Rectal smooth muscle tissue (tissue), 1 donor: ENCODE results near the gene LSP1.

Experiments used
- H3K27ac ChIP-seq: one replicate; pipeline ENCODE4 v1.7.0; 2013; ENCODE audit warnings: low read depth, low read length, inconsistent platforms
- H3K27me3 ChIP-seq: one replicate; pipeline ENCODE4 v1.7.0; 2013; ENCODE audit warnings: low read length; ENCODE audit not compliant: control insufficient read depth, insufficient read depth
- H3K36me3 ChIP-seq: one replicate; pipeline ENCODE4 v1.7.0; 2013; ENCODE audit warnings: low read length; ENCODE audit not compliant: control insufficient read depth, insufficient read depth
- H3K4me1 ChIP-seq: one replicate; pipeline ENCODE4 v1.7.0; 2013; ENCODE audit warnings: low read length; ENCODE audit not compliant: control insufficient read depth, insufficient read depth
- H3K4me3 ChIP-seq: one replicate; pipeline ENCODE4 v1.7.0; 2013; ENCODE audit warnings: low read length
- H3K9ac ChIP-seq: one replicate; pipeline ENCODE4 v1.7.0; 2013; ENCODE audit warnings: low read length

The LSP1 gene

DNA sequence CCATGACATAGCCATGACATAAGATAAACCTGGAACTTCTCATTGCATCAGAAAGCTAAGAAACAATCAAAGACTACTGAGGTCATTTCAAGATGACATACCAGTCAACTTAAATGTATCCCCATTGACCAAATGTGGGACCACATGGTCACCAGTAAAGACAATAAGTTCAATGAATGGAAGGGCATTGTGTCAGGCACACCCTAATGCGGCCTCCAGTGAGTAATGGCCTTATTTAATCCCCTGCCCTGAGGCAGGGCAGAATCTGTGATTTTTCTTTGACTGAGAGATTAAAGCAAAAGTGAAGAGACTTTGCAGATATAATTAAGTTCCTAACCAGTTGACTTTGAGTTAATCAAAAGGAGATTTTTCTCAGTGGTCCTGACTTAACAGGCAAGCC is 35.4 kb upstream of the LSP1 start:
- Histone ChIP-seq H3K27ac (no peak overlapping the region), H3K4me3 (no peak overlapping the region), H3K4me1 (no peaks in the 10 kb centered on the region), H3K9ac (no peak overlapping the region), H3K27me3 (peaks cover 2% of the 10 kb centered on the region), H3K36me3 (no peaks in the 10 kb centered on the region)

GRCh38 chr11:1819074-1819473 is 33.8 kb upstream of the LSP1 start:
- peaks cover 2% of the 10 kb centered on the region for H3K27me3 ChIP-seq
- no peak overlapping the region for H3K27ac ChIP-seq
- no peak overlapping the region for H3K4me3 ChIP-seq
- H3K36me3 ChIP-seq = no peaks in the 10 kb centered on the region
- no peak overlapping the region for H3K9ac ChIP-seq
- H3K4me1 ChIP-seq = no peaks in the 10 kb centered on the region

DNA sequence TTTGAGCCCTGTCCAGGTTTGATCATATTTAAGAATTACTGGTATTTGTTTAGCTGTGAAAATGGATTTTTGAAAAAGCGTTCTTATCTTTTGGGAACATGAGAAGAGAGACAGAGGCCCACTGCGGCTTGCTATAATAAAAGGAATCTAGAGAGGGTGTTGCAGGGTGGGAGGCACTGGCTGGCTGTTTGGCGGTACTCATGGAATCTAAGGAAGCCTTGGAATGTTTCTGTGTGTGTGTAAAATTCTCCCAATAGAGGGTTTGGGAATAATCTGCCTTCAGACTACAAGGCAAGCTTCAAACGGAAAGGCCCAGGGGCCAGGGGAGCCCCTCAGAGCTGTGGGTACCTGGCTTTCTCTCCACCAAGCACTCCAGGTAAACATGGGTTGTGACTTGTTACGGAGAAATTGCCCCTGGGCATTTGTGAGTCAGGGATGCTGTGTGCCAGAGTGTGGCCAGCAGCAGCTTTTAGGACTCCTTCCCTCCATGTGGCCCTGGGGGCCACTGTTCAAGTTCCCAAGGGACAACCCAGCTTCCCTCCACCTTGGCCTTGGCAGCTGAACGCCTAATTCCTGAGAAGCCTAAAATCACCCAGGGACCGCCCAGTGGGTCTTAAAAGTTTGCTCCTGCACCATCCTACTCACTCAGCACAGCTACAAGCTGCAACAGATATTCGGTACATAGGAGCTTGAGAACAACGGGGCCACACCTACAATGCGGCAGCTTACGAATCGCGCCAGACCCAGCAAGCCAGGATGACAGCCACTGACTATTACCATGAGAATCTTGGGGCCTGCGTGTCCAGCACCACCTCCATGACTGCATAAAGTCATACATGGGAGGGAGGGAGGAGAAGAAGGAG is 32.2 kb upstream of the LSP1 start:
- Histone ChIP-seq H3K9ac (no peak overlapping the region), H3K27ac (no peak overlapping the region), H3K36me3 (no peaks in the 10 kb centered on the region), H3K4me1 (no peaks in the 10 kb centered on the region), H3K27me3 (no peaks in the 10 kb centered on the region), H3K4me3 (no peak overlapping the region)

DNA sequence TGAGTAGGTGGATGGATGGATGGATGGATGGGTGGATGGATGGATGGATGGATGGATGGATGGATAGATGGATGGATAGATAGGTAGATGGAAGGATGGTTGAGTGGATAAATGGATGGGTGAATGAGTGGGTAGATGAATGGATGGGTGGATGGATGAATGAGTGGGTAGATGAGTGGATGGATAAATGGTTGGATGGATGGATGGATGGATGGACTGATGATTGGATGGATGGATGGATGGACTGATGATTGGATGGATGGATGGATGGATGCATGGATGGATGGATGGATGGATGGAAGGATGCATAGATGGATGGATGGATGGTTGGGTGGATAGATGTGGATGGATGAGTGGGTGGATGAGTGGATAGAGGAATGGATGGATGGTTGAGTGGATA is 31.3 kb upstream of the LSP1 start:
- Histone ChIP-seq H3K9ac (no peak overlapping the region), H3K4me3 (no peak overlapping the region), H3K36me3 (no peaks in the 10 kb centered on the region), H3K4me1 (no peaks in the 10 kb centered on the region), H3K27me3 (no peaks in the 10 kb centered on the region), H3K27ac (no peak overlapping the region)

DNA sequence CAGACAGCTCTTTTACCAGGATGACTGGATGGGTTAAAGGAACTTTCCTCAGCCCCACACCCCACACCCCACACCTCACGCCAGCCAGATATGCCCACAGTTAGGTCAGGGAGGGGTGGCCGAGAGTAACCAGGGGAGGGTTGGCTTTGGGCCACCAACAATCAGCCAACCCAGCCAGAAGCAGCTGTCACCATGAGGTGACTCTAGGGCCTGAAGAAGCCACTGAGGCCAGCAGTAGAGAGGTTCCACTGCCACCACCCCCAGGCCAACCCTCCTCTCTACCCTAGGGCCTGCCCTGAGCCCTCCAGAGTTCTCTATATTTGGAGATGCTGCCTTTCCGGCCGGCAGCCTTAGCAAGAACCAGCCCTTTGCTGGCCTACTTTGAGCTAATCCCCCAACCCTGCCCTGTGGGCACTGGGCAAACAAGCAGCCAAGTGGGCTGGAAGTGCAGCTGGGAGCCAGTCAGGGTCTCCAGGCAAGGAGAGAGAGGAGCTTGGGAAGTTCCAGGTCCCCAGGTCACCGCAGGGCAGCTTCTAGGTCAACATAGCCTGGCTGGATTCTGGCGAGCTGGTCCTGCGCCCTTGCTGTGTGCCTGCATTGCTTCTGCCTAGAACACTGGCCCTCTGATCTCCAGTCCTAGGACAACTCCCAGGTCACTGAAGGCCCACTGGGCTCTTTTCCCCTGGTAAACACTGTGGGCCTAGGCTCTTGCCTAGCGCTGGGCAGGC is 30.1 kb upstream of the LSP1 start:
- Histone ChIP-seq H3K27me3 (no peaks in the 10 kb centered on the region), H3K27ac (no peak overlapping the region), H3K4me1 (no peaks in the 10 kb centered on the region)

DNA sequence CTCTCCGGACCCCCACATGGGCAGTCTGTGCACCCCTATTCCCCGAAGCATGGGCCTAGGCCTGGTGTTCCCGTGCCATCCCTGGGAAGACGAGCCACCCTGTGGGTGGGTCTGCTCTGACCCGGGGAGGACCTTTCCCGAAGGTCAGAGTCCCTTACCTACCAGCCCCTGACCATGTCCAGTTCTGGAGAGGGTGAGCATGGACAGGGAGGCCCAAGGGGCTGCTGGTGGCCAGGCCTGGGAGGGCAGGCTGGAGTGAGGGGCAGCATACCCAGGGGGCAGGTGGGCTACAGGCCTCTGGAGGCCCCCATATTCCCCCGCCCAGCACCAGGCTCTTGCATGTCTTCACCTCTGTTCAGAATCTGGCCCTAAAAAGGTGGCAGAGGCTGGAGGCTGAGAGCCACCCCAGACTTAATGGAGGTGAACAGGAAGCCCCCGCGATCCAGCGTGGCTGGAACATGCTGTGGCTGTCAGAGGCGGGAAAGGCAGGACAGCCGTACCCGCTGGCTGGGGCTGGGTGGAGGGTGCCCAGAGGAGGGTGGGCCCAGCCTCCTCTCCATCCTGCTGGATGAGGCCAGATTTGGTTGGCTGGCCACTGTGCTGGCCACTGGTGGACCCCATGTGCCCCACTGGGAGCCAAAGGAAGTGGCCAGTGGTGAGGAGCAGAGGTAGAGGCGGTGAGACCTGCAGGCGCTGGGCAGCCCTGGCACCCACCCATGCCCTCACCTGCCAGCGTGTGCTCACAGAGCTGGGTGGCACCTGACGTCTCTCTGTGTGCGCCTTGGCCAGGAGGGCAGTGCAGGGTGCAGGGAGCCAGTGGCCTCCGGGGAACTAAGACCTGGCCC is 29.3 kb upstream of the LSP1 start:
- Histone ChIP-seq H3K27ac (no peak overlapping the region), H3K9ac (no peak overlapping the region), H3K4me1 (no peaks in the 10 kb centered on the region), H3K4me3 (no peak overlapping the region), H3K36me3 (no peaks in the 10 kb centered on the region), H3K27me3 (no peaks in the 10 kb centered on the region)

More for the DNA sequence above, 30.1 kb upstream of the LSP1 start:
- no peaks in the 10 kb centered on the region for H3K36me3 ChIP-seq
- no peak overlapping the region for H3K4me3 ChIP-seq
- no peak overlapping the region for H3K9ac ChIP-seq

DNA sequence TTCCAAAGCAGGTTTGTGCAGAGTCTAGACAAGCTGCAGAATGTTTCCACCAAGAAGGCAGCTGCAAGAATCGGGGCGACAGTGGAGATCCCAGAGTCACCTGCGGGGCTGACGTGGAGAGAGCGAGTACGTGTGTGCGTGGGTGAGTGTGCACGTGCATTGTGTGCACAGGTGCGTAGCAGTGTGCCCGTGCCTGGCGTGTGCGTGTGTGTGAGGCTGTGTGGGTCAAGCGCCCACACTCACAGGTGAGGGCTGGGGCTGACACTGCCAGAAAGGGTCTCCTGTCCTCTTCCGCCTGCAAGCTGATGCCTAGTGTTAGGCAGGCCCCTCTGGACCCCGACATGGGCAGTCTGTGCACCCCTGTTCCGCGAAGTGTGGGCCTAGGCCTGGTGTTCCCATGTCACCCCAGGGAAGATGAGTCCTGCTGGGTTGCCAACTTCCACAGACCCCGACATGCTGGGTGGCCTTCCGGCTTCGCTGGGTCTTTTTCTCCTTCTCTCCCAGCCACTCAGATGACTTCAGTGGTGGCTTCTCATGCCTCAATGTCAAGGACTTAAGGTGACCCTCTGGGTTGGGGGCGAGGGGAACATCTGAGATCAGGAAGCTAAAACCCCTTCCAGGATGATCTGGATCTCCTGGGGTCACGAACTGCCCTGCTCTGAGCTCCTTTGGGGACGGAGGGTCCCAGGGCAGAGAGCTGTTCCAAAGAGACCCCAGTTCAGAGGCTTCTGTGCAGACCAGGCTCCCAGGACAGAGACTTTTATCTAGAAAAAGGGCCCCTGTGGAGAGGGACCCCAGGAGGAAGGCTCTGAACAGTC is 28.5 kb upstream of the LSP1 start:
- Histone ChIP-seq H3K9ac (no peak overlapping the region), H3K36me3 (no peaks in the 10 kb centered on the region), H3K4me1 (no peaks in the 10 kb centered on the region), H3K27ac (no peak overlapping the region), H3K4me3 (no peak overlapping the region), H3K27me3 (no peaks in the 10 kb centered on the region)

- no peak overlapping the region for H3K4me3 ChIP-seq
- no peaks in the 10 kb centered on the region for H3K27me3 ChIP-seq
- H3K27ac ChIP-seq = no peak overlapping the region
- no peaks in the 10 kb centered on the region for H3K36me3 ChIP-seq
- no peak overlapping the region for H3K9ac ChIP-seq
- no peaks in the 10 kb centered on the region for H3K4me1 ChIP-seq
These were observed 27.7 kb upstream of the LSP1 start for GRCh38 chr11:1825039-1825740.

DNA sequence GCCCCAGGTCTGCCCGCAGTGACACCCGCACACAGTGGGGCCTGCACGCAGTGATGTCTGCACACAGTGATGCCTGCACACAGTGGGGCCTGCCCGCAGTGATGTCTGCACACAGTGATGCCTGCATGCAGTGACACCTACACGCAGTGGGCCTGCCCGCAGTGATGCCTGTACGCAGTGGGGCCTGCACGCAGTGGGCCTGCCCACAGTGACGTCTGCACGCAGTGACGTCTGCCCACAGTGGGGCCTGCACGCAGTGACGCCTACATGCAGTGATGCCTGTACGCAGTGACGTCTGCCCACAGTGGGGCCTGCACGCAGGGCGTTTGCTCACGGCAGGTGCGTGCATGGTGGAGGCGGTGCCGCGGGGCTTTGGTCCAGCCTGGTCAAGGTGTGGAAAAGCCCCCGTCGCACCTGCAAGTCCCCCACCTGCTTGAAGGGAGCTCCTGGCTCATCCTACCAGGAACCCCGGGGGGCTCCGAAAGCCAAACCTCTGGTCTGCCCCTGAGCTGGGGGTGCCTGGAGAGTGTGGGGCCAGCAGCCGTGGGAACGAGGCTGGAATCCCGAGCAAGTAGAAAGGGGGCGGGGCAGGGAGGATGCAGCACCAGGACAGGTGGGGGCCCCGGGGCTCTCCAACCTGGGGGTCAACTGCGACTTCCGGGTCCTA is 27.0 kb upstream of the LSP1 start:
- Histone ChIP-seq H3K36me3 (no peaks in the 10 kb centered on the region), H3K9ac (no peak overlapping the region), H3K4me3 (no peak overlapping the region), H3K27me3 (no peaks in the 10 kb centered on the region), H3K4me1 (no peaks in the 10 kb centered on the region), H3K27ac (no peak overlapping the region)

DNA sequence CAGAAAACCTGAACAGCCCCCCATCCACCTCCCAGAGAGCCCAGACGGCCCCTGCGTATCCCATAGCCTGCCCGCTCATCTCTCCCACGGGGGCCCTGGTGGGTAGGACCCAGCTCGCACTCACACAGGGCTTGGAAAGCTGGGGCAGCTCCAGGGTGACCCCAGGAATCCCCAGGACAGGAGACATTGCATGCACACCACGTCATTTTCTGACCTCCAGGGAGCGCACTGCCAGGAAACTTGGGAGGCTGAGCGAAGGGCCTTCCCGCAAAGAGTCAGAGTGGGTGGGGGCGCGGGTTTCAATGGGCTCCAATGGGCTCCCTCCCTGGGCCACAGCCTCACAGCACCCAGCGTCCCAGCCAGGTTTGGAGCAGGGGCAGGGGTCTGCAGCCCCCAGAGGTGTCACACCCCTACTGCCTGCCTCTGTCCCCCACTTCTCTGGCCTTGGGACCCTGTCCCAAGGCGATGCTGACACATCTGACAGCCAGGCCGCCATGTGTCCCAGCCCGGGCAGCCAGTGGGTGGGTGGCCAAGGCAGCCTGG is 26.3 kb upstream of the LSP1 start:
- Histone ChIP-seq H3K4me3 (no peak overlapping the region), H3K27me3 (no peaks in the 10 kb centered on the region), H3K9ac (no peak overlapping the region), H3K36me3 (no peaks in the 10 kb centered on the region), H3K4me1 (no peaks in the 10 kb centered on the region), H3K27ac (no peak overlapping the region)
